Posterior vena cava (tissue), 2 donors: ENCODE measurements around the gene AHCY. TPM values are rescaled to one million over a fixed set of nuclear protein-coding genes. Genes with fewer than 3 reads are reported as not detected.
A peak's percentile ranks its signal among the peaks of the same experiment; 100 is the strongest.
"Not testable (repeated sequence)": the region's sequence is repeated elsewhere in the genome, so short reads cannot be mapped to it uniquely, and the experiment has no call there.

Experiments used
- DNase-seq: peaks from one replicate; pipeline ENCODE4 v3.0.0-alpha.2; 2020; ENCODE audit warnings: low spot score
- intact Hi-C, 2 donors: fragments of 100-400 bp; cut with DNase I; formaldehyde crosslinking; loops; one replicate each; pipeline versions ENCODE4 v1.14.1 to v1.14.2; 2022 to 2023
- total RNA-seq, 2 donors: library from RNA; stranded (reverse); fragmentation: NEBNext Ultra II Directional; extraction: Animal tissue kit (Norgen Biotek cat#: 25700); gene quantifications; one replicate each; pipeline ENCODE4 v1.2.1, GENCODE V29; 2021
- donor health status: DM: yes; HTN: yes; CAD: no.
- donor health status: DM: yes; HTN: yes; CAD: no.

AHCY gene
- total RNA-seq, 2 donors from 2014 or later, result 35.1 to 43.1 TPM

DNA sequence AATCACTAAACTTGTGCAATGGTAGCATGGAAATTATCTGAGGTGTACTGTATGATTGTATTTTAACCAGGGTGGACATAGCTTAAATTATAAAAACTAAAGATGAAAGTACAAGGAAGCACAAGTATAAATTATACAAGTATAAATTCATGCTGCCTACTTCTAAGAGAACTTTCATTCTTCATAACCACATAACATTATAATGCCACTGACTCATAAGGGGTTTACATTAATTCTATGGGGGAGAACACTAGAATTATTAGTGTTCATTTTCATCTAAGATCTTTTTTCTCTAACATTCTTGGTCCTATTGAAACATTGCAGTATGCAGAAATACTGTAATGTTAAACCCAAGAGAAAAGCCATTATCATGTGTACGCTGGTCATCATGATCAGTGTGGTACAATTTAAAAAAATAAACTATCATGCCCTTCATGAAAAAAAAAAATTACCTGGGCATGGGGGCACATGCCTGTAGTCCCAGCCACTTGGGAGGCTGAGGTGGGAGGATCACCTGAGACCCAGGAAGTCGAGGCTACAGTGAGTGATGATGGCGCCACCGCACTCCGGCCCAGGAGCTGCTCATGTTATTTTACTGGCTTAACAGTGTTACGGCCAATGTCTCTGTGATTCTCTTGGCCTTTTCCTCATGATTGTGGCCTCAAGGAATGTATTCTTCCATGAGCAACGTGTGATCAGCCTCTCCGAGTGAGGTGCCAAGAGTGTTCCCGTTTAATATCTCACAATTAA is 25.9 kb upstream of the AHCY start:
- no peak for DNase-seq
- intact Hi-C loops, result no loop called here

DNA sequence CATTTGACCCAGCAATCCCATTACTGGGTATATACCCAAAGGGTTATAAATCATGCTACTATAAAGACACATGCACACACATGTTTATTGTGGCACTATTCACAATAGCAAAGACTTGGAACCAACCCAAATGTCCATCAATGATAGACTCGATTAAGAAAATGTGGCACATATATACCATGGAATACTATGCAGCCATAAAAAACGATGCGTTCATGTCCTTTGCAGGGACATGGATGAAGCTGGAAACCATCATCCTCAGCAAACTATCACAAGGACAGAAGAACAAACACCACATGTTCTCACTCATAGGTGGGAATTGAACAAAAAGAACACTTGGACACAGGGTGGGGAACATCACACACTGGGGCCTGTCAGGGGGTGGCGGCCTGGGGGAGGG is 25.1 kb upstream of the AHCY start:
- DNase-seq, intact Hi-C loops: not testable (repeated sequence)

DNA sequence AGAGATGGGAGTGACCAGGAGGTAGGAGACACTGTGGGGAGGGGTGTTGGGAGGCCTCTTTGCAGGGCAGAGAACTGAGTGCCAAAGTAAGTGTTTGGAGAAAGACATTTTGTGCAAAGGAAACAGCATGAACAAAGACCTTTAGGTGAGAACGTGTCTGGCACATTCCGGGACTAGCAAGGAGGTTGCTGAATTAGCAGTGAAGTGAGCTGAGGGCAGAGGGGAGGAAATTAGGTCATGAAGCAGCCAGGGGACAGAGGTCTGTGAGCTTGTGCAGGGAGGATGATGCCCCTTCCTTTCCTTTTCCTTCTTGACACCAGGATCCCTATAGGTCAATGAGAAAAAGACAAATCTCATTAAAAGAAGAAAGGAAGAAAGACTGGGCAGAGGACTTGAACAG is 21.4 kb upstream of the AHCY start:
- intact Hi-C loops, result no loop called here
- DNase-seq, result no peak

DNA sequence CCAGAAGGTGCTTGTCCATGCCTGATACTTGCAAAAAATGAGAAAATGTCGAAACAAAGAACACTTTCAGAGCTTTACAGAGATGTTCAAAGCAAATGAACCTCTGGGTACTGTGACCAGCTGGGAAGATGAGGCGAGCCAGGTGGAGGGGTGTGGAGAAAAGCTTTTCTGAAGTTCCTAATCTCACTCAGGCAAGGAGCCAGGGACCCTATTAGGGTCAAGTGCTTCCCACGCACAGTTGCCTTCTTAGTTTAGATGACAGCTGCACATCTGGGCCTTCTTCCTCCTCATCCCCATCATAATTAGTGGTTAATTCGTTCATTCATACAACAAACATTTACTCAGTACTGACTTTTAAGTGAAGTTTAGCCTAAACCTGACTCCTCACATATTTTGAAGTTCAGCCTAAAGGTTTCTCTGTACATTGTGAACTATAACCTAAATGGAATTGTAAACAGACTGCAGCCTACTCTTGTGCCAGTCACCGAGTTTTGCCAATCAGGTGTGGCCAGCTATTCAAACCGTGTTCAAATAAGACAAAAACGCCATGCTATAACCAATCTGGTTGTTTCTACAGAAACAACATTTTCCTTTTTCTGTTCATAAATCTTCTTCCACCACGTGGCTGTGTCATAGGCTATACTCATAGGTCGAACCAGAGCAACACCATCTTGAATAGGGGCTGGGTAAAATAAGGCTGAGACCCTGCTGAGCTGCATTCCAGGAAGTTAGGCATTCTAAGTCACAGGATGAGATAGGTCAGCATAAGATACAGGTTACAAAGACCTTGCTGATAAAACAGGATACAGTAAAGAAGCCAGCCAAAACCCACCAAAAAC is 19.3 kb upstream of the AHCY start:
- intact Hi-C loops, result no loop called here
- no peak for DNase-seq

DNA sequence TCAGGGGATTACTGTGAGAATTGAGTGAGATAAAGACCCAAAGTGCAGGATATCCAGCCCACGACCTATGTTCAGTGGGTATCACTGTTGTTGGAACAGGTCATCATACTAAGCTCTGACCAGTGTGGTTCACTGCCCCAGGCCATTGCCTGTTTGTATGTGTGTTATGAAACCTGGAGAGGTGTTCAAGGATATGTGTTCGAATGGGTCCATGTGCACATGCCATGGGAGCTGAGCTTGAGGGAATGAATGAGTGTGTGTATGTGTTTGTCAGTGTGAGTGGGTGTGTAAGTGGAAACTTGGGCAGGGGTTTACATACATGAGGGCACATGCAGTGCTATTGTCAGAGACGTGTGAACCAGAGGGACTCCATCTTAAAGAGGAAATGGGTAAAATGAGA is 17.7 kb upstream of the AHCY start:
- no peak for DNase-seq
- intact Hi-C loops, result no loop called here

DNA sequence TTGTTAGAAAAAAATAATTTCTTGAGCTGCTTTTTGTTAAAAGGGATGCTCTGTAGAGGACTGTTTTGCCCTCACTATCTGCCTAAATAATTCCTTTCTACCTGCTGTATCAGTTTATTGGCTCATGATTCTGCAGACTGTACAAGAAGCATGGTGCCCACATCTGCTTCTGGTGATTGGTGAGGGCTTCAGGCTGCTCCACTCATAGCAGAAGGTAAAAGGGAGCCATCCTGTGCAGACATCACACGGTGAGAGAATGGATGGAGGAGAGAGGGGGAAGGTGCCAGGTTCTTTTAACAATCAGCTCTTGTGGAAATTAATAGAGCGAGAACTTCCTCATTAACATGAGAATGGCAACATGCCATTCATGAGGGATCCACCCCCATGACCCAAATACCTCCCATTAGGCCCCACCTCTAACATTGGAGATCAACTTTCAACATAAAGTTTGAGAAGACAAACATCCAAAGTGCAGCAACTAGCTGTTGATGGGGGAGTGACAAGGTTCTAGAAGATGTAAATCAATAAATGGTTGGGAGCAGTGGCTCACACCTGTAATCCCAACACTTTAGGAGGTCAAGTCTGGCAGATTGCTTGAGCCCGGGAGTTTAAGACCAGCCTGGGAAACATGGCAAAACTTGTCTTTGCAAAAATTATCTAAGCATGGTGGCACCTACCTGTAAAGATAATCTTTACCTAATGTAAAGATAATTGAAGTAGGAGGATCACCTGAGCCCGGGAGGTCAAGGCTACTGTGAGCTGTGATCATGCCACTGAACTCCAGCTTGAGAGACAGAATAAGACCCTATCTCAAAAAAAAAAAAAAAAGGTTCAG is 15.7 kb upstream of the AHCY start:
- no peak for DNase-seq
- intact Hi-C loops, result loop anchor here (10.0 kb wide), 2 partner anchors 156 to 206 kb away; no protein-coding TSS in a partner anchor

DNA sequence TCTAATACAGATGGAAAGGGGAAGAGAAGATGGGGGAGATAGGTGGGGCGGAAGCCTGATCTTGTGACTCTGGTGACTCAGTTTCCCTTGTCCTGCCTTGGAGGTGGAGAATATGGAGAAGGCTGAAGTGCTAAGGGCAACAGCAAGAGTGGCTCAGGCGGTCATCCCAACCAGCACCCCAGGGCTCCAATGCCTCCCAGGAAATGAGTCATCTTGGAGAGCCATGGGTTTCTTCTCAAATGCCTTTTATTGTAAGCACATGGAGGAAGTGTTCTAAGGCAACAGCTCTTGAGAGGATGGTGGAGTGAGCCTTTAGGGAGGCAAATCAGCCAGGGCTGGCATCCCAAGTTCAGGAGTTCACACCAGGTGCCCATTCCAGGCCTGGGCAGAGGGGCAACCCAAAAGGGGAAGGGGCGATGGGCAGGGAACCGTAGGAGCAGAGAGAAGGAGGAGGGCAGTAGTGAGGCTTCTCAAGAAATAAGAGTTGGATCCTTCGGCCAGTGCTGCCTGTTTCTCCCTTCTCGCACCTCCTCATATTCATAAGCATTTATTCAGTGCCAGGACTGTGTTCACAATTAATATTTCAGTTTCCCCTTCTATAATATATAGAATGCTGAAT is 13.2 kb upstream of the AHCY start:
- no peak for DNase-seq
- intact Hi-C loops, result loop anchor here (10.0 kb wide), 2 partner anchors 158 to 208 kb away; no protein-coding TSS in a partner anchor

DNA sequence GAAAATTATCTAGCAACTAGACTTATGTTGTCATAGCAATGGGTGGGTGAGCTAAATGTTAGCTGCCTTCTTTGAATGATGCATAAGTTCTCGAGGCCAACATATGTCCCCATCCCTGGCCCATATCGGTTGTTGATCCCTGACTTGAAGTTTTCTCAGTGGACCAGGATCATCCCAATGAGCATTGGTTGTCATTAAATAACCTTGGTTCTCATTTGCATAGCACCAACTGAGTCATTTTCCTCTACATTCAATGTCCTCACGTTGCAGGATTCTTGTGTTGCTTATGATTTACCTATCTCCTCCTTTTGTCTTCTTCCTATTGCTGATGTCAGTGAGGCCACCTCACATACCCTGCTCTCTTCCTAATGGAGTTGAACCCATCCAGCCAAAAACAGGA is 12.1 kb upstream of the AHCY start:
- DNase-seq, result no peak
- intact Hi-C loops, result loop anchor here (10.0 kb wide), 2 partner anchors 160 to 210 kb away; no protein-coding TSS in a partner anchor

DNA sequence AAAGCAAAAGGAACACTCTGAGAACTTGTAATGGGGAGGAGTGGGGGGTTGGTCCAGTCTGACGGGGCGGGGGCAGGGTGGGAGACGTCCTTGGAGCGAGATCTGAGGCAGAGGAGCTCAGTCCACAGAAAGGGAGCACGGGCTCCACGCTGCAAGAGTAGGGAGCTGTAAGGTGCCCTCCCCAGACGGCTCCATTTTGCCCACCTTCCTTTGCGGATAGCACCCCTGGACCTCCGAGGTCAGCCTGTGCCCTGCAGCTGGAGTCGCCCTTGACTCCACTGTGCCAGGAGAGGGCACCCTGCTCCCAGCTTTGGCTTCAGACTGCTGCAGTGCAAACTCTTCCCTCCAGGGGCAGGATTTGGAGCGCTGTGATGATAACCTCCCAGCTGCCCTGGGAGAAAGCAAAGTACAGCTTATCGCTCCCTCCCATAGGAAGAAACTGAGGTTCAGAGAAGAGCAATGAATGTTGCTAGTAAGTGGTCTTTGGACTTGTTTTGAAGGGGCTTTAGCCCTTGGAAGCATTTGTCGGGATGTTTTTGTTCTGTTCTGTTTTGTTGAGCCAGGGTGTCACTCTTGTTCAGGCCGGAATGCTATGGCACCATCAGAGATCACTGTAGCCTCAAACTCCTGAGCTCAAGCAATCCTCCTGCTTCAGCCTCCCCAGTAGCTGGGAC is 9.5 kb upstream of the AHCY start:
- DNase-seq, result peak; percentile 94
- intact Hi-C loops, result loop anchor here (10.0 kb wide), 2 partner anchors 162 to 212 kb away; no protein-coding TSS in a partner anchor

DNA sequence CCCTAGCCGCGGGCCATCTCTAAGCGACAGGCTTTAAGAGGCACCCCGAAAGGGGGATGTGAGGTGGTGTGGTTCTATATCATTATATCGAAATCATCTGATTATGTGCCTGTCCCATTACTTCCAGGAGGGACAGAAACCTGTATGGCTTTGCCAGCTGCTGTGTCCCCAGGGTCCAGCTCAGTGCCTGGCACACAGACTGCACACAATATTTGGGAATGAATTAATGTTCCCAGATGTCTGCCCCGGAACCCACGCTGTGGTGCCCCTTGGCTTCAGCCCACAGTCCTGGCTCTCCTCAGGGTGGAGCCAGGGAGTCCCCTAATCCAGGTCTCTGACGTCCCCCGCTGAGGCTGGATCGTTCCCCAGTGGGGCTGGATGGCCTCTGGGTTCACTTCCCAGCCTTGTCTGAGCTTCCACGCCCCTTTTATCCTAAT is 8.9 kb upstream of the AHCY start:
- DNase-seq, result no peak
- intact Hi-C loops, result loop anchor here (10.0 kb wide), 2 partner anchors 163 to 213 kb away; no protein-coding TSS in a partner anchor

DNA sequence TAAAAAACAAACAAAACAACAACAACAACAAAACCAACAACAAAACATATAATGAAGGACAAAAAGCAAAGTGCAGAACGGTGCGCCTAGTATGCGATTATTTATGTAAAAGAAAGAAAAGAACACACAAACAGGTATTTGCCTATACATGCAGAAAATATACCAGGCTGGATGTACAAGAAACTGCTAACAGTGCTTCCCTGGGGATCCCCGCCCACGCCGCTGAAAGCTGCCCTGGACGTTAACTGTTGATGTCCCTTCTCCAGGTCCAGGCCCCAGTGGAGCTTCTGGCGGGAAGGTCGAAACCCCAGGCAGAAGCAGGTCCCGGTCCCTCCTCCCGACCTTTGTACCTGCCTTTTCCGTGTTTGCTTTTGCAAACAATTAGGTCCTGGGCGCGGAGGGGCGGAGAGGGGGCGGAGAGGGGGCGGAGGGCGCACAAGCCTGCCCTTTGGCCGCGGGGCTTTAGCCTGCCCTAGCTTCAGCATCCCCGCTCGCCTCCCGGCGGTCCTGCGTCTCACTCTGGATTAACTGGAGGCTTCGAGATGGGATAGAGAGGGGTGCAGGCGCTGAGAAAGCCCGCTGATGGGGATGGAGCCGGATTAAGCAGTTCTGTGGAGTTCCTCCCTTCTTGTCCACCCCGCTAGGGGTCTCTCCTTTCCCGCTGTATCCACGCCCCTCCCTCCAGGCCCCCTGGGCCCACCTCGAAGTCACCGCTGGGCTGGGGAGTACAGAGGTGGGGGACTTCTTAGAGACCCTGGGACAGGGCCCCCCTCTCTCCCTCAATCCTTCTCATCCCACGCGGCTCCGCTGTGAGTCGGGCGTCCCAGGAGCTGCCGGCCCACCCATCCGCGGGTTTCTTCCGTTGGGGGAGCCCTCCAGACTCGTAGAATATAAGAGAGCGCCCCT is 8.2 kb upstream of the AHCY start:
- intact Hi-C loops, result loop anchor here (10.0 kb wide), 2 partner anchors 163 to 213 kb away; no protein-coding TSS in a partner anchor
- DNase-seq, result no peak

DNA sequence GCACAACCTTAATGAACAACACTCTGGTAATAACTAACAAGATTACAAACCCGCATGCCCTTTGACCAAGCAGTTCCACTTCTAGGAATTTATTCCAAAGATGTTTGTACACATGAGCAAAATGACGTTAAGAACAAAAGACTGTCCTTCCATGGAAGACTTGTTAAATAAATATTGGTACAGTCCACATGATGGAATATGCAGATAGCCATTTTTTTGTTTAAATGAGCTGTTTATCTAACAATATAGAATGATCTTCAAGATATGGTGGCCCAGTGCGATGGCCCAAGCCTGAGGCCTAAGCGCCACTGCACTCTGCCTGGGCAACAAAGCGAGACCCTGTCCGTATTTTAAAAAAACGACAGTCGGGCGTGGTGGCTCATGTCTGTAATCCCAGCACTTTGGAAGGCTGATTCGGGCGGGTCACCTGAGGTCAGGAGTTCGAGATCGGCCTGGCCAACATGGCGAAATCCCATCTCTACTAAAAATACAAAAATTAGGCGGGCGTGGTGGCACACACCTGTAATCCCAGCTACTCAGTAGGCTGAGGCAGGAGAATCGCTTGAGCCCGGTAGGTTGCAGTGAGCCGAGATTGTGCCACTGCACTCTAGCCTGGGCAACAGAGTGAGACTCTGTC is 7.4 kb upstream of the AHCY start:
- intact Hi-C loops, result loop anchor here (10.0 kb wide), 2 partner anchors 164 to 214 kb away; no protein-coding TSS in a partner anchor
- no peak for DNase-seq

DNA sequence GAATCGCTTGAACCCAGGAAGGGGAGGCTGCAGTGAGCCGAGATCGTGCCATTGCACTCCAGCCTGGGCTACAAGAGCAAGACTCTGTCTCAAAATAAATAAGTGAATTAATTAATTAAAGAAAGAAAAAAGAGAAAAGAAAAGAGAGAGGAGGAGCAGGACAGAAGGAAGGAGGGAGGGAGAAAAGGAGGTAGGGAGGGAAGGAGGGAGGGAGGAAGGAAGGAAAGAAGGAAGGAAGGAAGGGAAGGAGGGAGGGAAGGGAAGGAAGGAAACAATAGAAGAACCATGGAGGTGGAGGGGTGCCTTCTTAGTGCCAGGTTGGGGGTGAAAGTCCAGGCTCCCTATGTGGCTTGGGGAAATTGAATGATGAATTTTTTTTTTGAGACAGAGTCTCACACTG is 6.5 kb upstream of the AHCY start:
- DNase-seq, result no peak
- intact Hi-C loops, result loop anchor here (10.0 kb wide), 2 partner anchors 165 to 215 kb away; no protein-coding TSS in a partner anchor

DNA sequence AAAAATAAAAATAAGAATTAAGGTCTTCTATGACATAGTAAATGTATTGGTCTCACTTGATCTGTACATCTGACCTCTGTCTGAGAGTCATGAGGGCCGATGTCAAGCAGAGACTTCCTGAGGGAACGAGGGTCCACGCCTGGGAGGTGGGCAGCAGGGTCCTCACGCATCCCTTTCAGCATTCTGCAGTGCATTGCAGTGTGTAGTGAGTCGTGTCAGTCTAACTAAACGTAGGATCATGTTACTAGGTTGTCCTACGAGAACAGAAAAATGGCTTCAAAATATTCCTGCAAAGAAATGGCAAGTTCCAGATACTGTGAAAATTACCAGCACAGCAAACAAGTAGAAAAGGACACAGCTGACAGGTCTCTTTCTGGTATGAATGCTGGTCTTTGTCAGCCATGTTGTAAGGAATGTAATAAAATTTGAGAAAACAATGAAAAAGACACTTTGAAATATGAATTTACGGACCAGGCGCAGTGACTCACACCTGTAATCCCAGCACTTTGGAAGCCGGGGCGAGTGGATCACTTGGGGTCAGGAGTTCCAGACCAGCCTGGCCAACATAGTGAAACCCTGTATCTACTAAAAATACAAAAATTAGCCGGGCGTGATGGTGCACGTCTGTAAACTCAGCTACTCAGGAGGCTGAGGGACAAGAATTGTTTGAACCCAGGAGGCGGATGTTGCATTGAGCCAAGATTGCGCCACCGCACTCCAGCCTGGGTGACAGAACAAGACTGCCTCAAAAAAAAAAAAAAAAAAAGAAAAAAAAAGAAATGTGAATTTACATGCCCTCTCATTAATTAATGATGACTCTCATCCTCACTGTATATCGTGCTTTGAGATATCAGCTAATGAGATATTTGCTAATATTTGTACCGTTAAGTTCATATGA is 2.4 kb upstream of the AHCY start:
- DNase-seq, result no peak
- intact Hi-C loops, result no loop called here

DNA sequence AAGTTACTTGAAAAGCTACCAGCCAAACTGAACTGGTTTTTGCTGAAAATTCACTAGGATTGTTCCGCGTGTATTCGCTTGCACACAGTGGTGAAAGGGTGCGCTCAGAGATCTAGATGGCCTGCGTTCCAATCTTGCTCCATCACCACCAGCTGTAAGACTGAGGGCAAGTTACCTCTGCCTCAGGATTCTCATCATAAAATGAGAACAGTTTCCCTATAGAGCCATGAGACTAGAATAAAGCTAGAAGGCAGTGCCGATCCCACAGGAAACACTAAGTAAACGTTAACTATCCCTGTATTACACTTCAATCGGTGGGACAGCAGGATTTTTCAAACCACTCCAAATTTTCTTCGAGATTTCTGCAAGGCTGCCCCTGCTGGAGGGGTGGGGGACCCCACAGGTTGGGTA is 838 bp downstream of the AHCY start:
- intact Hi-C loops, result no loop called here
- no peak for DNase-seq
